HEK293 (cell line): Measurements from ENCODE around the gene SMCO4.

Experiments
- CTCF ChIA-PET: fragments of 350-600 bp; formaldehyde crosslinking; extraction: SDS; loops from one replicate; lab custom pipeline; 2021; ENCODE audit warnings: antibody characterized with exemption; lab: Yijun Ruan, JAX
- POLR2A ChIA-PET: fragments of 300-600 bp; formaldehyde crosslinking; extraction: SDS; loops from one replicate; lab custom pipeline; 2020; ENCODE audit warnings: antibody characterized with exemption, inconsistent platforms; lab: Yijun Ruan, JAX
- H3K27ac ChIP-seq: fragments of 200-500 bp; sonication (Bioruptor generic); 2 replicates; pipeline ENCODE4 v1.5.1; 2014; ENCODE audit warnings: low read depth, low read length, control low read depth, inconsistent platforms; ENCODE audit errors: extremely low read depth
- H3K36me3 ChIP-seq, 2 experiments: fragments of 200-500 bp in 1 of 2; sonication (Bioruptor generic) in 1 of 2; 1 replicate in 1 of 2; 2 replicates in 1 of 2; pipeline ENCODE4 v1.5.1; 2014 to 2017; ENCODE audit warnings: inconsistent platforms in 2 of 2, low read length in 2 of 2; ENCODE audit not compliant: control insufficient read depth in 2 of 2, insufficient read depth in 1 of 2
- H3K4me1 ChIP-seq: fragments of 200-500 bp; sonication (Bioruptor generic); 2 replicates; pipeline ENCODE4 v1.5.1; 2014; ENCODE audit warnings: mild to moderate bottlenecking, low read length, inconsistent platforms; ENCODE audit not compliant: control insufficient read depth, insufficient read depth
- H3K4me3 ChIP-seq: 2 replicates; pipeline ENCODE4 v1.5.1; 2011; ENCODE audit warnings: low read depth, mild to moderate bottlenecking, control low read depth, low read length, moderate library complexity
- H3K9me3 ChIP-seq: fragments of 200-500 bp; sonication (Bioruptor generic); 2 replicates; pipeline ENCODE4 v1.5.1; 2014; ENCODE audit warnings: low read depth, low read length, inconsistent platforms; ENCODE audit not compliant: control insufficient read depth, insufficient read depth
- FEZF1 ChIP-seq: fragments of 450-650 bp; formaldehyde crosslinking; IDR thresholded peaks from 2 replicates; pipeline ENCODE4 v1.5.1; 2016; ENCODE audit warnings: missing biosample characterization, missing genetic modification characterization
- KLF9 ChIP-seq: fragments of 450-650 bp; formaldehyde crosslinking; IDR thresholded peaks from 2 replicates; pipeline ENCODE4 v1.5.1; 2016; ENCODE audit warnings: missing biosample characterization, missing genetic modification characterization, low read depth
- SP2 ChIP-seq: fragments of 450-650 bp; formaldehyde crosslinking; IDR thresholded peaks from 2 replicates; pipeline ENCODE4 v1.5.1; 2016; ENCODE audit warnings: missing biosample characterization, missing genetic modification characterization
- ZBTB17 ChIP-seq: fragments of 450-650 bp; formaldehyde crosslinking; IDR thresholded peaks from 2 replicates; pipeline ENCODE4 v1.5.1; 2016; ENCODE audit warnings: missing biosample characterization, missing genetic modification characterization
- ZBTB48 ChIP-seq: fragments of 450-650 bp; formaldehyde crosslinking; IDR thresholded peaks from 2 replicates; pipeline ENCODE4 v1.5.1; 2016; ENCODE audit warnings: missing biosample characterization, missing genetic modification characterization
- ZBTB8A ChIP-seq: fragments of 450-650 bp; formaldehyde crosslinking; IDR thresholded peaks from 2 replicates; pipeline ENCODE4 v1.5.1; 2016; ENCODE audit warnings: missing biosample characterization, missing genetic modification characterization
- ZEB2 ChIP-seq: fragments of 450-650 bp; formaldehyde crosslinking; IDR thresholded peaks from 2 replicates; pipeline ENCODE4 v1.5.1; 2016; ENCODE audit warnings: missing biosample characterization, missing genetic modification characterization
- ZNF140 ChIP-seq: fragments of 450-650 bp; formaldehyde crosslinking; IDR thresholded peaks from 2 replicates; pipeline ENCODE4 v1.5.1; 2016; ENCODE audit warnings: missing biosample characterization, missing genetic modification characterization
- ZNF24 ChIP-seq: fragments of 450-650 bp; formaldehyde crosslinking; IDR thresholded peaks from 2 replicates; pipeline ENCODE4 v1.5.1; 2016; ENCODE audit warnings: missing biosample characterization, missing genetic modification characterization
- ZNF398 ChIP-seq: fragments of 450-650 bp; formaldehyde crosslinking; IDR thresholded peaks from 2 replicates; pipeline ENCODE4 v1.5.1; 2017; ENCODE audit warnings: missing biosample characterization, missing genetic modification characterization
- ZNF501 ChIP-seq: fragments of 450-650 bp; formaldehyde crosslinking; IDR thresholded peaks from 2 replicates; pipeline ENCODE4 v1.5.1; 2016; ENCODE audit warnings: missing biosample characterization, missing genetic modification characterization
- ZNF660 ChIP-seq: fragments of 450-650 bp; IDR thresholded peaks from 2 replicates; pipeline ENCODE4 v1.5.1; 2018; ENCODE audit warnings: missing biosample characterization, mild to moderate bottlenecking, missing genetic modification characterization
- ZNF692 ChIP-seq: fragments of 450-650 bp; formaldehyde crosslinking; IDR thresholded peaks from 2 replicates; pipeline ENCODE4 v1.5.1; 2016; ENCODE audit warnings: missing biosample characterization, missing genetic modification characterization
- ZNF747 ChIP-seq: fragments of 450-650 bp; formaldehyde crosslinking; IDR thresholded peaks from 2 replicates; pipeline ENCODE4 v1.5.1; 2016; ENCODE audit warnings: missing biosample characterization, missing genetic modification characterization
- ZNF837 ChIP-seq: fragments of 450-650 bp; formaldehyde crosslinking; IDR thresholded peaks from 2 replicates; pipeline ENCODE4 v1.5.1; 2016; ENCODE audit warnings: missing biosample characterization, missing genetic modification characterization
- ZSCAN30 ChIP-seq: fragments of 450-650 bp; IDR thresholded peaks from 2 replicates; pipeline ENCODE4 v1.5.1; 2018; ENCODE audit warnings: missing biosample characterization, mild to moderate bottlenecking, missing genetic modification characterization, moderate library complexity
- TF ChIP-seq, protein P1 (sequence below): fragments of 450-650 bp; formaldehyde crosslinking; IDR thresholded peaks from 2 replicates; pipeline ENCODE4 v1.5.1; 2016; ENCODE audit warnings: missing biosample characterization, missing genetic modification characterization
- TF ChIP-seq, protein P2 (sequence below): fragments of 450-650 bp; formaldehyde crosslinking; IDR thresholded peaks from 2 replicates; pipeline ENCODE4 v1.5.1; 2016; ENCODE audit warnings: missing biosample characterization, missing genetic modification characterization
- TF ChIP-seq, protein P3 (sequence below): fragments of 450-650 bp; formaldehyde crosslinking; IDR thresholded peaks from 2 replicates; pipeline ENCODE4 v1.5.1; 2016; ENCODE audit warnings: missing biosample characterization, missing genetic modification characterization
- TF ChIP-seq, protein P4 (sequence below): fragments of 450-650 bp; formaldehyde crosslinking; IDR thresholded peaks from 2 replicates; pipeline ENCODE4 v1.5.1; 2016; ENCODE audit warnings: missing biosample characterization, missing genetic modification characterization
- TF ChIP-seq, protein P5 (sequence below): fragments of 450-650 bp; formaldehyde crosslinking; IDR thresholded peaks from 2 replicates; pipeline ENCODE4 v1.5.1; 2016; ENCODE audit warnings: missing biosample characterization, missing genetic modification characterization
- TF ChIP-seq, protein P6 (sequence below): fragments of 450-650 bp; formaldehyde crosslinking; optimal IDR thresholded peaks from 2 replicates; pipeline ENCODE3; 2016; ENCODE audit warnings: missing biosample characterization, mild to moderate bottlenecking, missing genetic modification characterization

SMCO4 gene

GRCh38 chr11:93543292-93543977, at the start of gene SMCO4:
SMCO4 (minus strand) TSS chr11:93543391; CDS start chr11:93479189, 64,202 bp downstream.
- Histone ChIP-seq H3K4me1 (no peaks in the 10 kb centered on the region; the same call in none of the 2 replicates), H3K36me3 (no peaks in the 10 kb centered on the region), H3K27ac (peak within 1 kb of the TSS; percentile 64; the same call in 1 of the 2 replicates), H3K4me3 (peak within 1 kb of the TSS; percentile 69), H3K9me3 (no peaks in the 10 kb centered on the region)
- POLR2A ChIA-PET = no interaction called here
- CTCF ChIA-PET = interaction anchor here (0.7 to 2.8 kb wide), 4 partner anchors 187 to 309 kb away, joined by 3 to 21 read pairs (median 4); no protein-coding TSS in a partner anchor
- TF ChIP-seq ZNF692 (tag by site-specific recombination) (0 out of 2 replicates have a peak, but pooled peaks have one; percentile 14), ZEB2 (tag by site-specific recombination) (peak; percentile 75), ZNF140 (tag by site-specific recombination) (no peak), SP2 (tag by site-specific recombination) (peak; percentile 32; the same call in 1 of the 2 replicates), ZNF501 (tag by site-specific recombination) (peak; percentile 63; the same call in 1 of the 2 replicates), ZBTB8A (tag by site-specific recombination) (peak; percentile 69), ZBTB48 (tag by site-specific recombination) (peak; percentile 17; the same call in 1 of the 2 replicates), ZNF837 (tag by site-specific recombination) (no peak), ZNF660 (tag by site-specific recombination) (peak; percentile 52; the same call in 1 of the 2 replicates), ZNF398 (tag by site-specific recombination) (peak; percentile 46; the same call in 1 of the 2 replicates), ZBTB17 (peak; percentile 64), FEZF1 (tag by site-specific recombination) (no peak), ZSCAN30 (tag by site-specific recombination) (peak; percentile 48), ZNF747 (tag by site-specific recombination) (no peak), ZNF24 (tag by site-specific recombination) (peak; percentile 40; the same call in 1 of the 2 replicates), KLF9 (peak; percentile 47; the same call in 1 of the 2 replicates)
- TF ChIP-seq, protein P1, sequence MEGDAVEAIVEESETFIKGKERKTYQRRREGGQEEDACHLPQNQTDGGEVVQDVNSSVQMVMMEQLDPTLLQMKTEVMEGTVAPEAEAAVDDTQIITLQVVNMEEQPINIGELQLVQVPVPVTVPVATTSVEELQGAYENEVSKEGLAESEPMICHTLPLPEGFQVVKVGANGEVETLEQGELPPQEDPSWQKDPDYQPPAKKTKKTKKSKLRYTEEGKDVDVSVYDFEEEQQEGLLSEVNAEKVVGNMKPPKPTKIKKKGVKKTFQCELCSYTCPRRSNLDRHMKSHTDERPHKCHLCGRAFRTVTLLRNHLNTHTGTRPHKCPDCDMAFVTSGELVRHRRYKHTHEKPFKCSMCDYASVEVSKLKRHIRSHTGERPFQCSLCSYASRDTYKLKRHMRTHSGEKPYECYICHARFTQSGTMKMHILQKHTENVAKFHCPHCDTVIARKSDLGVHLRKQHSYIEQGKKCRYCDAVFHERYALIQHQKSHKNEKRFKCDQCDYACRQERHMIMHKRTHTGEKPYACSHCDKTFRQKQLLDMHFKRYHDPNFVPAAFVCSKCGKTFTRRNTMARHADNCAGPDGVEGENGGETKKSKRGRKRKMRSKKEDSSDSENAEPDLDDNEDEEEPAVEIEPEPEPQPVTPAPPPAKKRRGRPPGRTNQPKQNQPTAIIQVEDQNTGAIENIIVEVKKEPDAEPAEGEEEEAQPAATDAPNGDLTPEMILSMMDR (tag by site-specific recombination) = peak; percentile 74
- TF ChIP-seq, protein P2, sequence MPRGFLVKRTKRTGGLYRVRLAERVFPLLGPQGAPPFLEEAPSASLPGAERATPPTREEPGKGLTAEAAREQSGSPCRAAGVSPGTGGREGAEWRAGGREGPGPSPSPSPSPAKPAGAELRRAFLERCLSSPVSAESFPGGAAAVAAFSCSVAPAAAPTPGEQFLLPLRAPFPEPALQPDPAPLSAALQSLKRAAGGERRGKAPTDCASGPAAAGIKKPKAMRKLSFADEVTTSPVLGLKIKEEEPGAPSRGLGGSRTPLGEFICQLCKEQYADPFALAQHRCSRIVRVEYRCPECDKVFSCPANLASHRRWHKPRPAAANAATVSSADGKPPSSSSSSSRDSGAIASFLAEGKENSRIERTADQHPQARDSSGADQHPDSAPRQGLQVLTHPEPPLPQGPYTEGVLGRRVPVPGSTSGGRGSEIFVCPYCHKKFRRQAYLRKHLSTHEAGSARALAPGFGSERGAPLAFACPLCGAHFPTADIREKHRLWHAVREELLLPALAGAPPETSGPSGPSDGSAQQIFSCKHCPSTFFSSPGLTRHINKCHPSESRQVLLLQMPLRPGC (tag by site-specific recombination) = no peak
- TF ChIP-seq, protein P3, sequence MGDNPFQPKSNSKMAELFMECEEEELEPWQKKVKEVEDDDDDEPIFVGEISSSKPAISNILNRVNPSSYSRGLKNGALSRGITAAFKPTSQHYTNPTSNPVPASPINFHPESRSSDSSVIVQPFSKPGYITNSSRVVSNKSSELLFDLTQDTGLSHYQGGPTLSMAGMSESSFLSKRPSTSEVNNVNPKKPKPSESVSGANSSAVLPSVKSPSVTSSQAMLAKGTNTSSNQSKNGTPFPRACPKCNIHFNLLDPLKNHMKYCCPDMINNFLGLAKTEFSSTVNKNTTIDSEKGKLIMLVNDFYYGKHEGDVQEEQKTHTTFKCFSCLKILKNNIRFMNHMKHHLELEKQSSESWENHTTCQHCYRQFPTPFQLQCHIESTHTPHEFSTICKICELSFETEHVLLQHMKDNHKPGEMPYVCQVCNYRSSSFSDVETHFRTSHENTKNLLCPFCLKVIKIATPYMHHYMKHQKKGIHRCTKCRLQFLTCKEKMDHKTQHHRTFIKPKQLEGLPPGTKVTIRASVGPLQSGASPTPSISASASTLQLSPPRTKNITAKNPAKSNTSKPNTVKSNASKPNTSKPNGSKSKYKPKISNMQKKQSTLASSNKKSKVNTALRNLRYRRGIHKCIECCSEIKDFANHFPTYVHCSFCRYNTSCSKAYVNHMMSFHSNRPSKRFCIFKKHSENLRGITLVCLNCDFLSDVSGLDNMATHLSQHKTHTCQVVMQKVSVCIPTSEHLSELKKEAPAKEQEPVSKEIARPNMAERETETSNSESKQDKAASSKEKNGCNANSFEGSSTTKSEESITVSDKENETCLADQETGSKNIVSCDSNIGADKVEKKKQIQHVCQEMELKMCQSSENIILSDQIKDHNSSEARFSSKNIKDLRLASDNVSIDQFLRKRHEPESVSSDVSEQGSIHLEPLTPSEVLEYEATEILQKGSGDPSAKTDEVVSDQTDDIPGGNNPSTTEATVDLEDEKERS = peak; percentile 72; the same call in 1 of the 2 replicates
- TF ChIP-seq, protein P4, sequence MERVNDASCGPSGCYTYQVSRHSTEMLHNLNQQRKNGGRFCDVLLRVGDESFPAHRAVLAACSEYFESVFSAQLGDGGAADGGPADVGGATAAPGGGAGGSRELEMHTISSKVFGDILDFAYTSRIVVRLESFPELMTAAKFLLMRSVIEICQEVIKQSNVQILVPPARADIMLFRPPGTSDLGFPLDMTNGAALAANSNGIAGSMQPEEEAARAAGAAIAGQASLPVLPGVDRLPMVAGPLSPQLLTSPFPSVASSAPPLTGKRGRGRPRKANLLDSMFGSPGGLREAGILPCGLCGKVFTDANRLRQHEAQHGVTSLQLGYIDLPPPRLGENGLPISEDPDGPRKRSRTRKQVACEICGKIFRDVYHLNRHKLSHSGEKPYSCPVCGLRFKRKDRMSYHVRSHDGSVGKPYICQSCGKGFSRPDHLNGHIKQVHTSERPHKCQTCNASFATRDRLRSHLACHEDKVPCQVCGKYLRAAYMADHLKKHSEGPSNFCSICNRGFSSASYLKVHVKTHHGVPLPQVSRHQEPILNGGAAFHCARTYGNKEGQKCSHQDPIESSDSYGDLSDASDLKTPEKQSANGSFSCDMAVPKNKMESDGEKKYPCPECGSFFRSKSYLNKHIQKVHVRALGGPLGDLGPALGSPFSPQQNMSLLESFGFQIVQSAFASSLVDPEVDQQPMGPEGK = peak; percentile 83
- TF ChIP-seq, protein P5, sequence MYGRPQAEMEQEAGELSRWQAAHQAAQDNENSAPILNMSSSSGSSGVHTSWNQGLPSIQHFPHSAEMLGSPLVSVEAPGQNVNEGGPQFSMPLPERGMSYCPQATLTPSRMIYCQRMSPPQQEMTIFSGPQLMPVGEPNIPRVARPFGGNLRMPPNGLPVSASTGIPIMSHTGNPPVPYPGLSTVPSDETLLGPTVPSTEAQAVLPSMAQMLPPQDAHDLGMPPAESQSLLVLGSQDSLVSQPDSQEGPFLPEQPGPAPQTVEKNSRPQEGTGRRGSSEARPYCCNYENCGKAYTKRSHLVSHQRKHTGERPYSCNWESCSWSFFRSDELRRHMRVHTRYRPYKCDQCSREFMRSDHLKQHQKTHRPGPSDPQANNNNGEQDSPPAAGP (tag by site-specific recombination) = peak; percentile 56; the same call in 1 of the 2 replicates
- TF ChIP-seq, protein P6, sequence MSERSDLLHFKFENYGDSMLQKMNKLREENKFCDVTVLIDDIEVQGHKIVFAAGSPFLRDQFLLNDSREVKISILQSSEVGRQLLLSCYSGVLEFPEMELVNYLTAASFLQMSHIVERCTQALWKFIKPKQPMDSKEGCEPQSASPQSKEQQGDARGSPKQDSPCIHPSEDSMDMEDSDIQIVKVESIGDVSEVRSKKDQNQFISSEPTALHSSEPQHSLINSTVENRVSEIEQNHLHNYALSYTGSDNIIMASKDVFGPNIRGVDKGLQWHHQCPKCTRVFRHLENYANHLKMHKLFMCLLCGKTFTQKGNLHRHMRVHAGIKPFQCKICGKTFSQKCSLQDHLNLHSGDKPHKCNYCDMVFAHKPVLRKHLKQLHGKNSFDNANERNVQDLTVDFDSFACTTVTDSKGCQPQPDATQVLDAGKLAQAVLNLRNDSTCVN (tag by site-specific recombination) = peak; percentile 68
